GM23338 (cell line): ENCODE data around the gene CSTF3.

Experiments
- TF ChIP-seq, protein P1 (sequence below): IDR thresholded peaks from one replicate; pipeline ENCODE4 v1.6.1; 2018; ENCODE audit warnings: antibody characterized with exemption; ENCODE audit not compliant: unreplicated experiment
- TF ChIP-seq, protein P2 (sequence below), 2 experiments: fragments of 200-600 bp in 1 of 2; sonication (generic) in 1 of 2; conservative IDR thresholded peaks; 2 replicates each; pipeline versions ENCODE4 v1.5.1 to v1.6.1; 2016 to 2017; ENCODE audit warnings: antibody characterized with exemption in 2 of 2, low read depth in 2 of 2, mild to moderate bottlenecking in 2 of 2, moderate library complexity in 1 of 2

DNA sequence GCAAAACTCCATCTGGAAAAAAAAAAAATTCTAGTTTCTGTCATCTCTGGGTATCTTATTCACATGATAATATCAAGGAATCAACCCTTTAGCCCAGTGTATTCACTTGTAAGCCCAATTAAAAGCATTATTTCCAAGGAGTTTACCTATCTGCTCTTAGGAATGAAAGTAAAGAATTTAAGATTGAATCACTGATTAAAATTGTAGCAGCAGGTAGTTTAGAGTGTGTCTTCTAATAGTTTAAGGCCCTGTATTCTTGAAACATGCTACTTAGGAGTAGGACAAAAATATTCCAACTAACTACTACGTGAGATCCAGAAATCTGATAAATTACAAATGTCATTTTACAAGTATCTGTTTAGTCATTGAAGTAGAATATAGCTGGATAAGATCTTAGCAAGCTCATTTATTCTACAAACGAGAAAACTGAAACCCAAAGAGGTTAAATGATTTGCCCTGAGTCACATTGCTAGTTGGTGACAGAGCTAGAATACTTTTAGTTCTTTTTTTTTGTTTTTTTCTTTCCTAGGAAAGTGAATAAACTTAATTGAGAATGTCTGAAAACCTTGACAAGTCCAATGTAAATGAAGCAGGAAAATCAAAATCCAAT is 118.0 kb downstream of the CSTF3 start:
- TF ChIP-seq, protein P1, sequence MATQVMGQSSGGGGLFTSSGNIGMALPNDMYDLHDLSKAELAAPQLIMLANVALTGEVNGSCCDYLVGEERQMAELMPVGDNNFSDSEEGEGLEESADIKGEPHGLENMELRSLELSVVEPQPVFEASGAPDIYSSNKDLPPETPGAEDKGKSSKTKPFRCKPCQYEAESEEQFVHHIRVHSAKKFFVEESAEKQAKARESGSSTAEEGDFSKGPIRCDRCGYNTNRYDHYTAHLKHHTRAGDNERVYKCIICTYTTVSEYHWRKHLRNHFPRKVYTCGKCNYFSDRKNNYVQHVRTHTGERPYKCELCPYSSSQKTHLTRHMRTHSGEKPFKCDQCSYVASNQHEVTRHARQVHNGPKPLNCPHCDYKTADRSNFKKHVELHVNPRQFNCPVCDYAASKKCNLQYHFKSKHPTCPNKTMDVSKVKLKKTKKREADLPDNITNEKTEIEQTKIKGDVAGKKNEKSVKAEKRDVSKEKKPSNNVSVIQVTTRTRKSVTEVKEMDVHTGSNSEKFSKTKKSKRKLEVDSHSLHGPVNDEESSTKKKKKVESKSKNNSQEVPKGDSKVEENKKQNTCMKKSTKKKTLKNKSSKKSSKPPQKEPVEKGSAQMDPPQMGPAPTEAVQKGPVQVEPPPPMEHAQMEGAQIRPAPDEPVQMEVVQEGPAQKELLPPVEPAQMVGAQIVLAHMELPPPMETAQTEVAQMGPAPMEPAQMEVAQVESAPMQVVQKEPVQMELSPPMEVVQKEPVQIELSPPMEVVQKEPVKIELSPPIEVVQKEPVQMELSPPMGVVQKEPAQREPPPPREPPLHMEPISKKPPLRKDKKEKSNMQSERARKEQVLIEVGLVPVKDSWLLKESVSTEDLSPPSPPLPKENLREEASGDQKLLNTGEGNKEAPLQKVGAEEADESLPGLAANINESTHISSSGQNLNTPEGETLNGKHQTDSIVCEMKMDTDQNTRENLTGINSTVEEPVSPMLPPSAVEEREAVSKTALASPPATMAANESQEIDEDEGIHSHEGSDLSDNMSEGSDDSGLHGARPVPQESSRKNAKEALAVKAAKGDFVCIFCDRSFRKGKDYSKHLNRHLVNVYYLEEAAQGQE, result no peak
- TF ChIP-seq, protein P2, sequence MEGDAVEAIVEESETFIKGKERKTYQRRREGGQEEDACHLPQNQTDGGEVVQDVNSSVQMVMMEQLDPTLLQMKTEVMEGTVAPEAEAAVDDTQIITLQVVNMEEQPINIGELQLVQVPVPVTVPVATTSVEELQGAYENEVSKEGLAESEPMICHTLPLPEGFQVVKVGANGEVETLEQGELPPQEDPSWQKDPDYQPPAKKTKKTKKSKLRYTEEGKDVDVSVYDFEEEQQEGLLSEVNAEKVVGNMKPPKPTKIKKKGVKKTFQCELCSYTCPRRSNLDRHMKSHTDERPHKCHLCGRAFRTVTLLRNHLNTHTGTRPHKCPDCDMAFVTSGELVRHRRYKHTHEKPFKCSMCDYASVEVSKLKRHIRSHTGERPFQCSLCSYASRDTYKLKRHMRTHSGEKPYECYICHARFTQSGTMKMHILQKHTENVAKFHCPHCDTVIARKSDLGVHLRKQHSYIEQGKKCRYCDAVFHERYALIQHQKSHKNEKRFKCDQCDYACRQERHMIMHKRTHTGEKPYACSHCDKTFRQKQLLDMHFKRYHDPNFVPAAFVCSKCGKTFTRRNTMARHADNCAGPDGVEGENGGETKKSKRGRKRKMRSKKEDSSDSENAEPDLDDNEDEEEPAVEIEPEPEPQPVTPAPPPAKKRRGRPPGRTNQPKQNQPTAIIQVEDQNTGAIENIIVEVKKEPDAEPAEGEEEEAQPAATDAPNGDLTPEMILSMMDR (conservative IDR thresholded peaks at IDR 0.05; ENCODE audit: low read depth in 2 of 2), result no peak
